Peyer's patch (tissue), 4 donors: Measurements from ENCODE around the gene SUPT4H1. TPM values are rescaled to one million over a fixed set of nuclear protein-coding genes. Genes with fewer than 3 reads are reported as not detected.

Source experiments
- DNase-seq, 3 donors: peaks; one replicate each; pipeline ENCODE4 v3.0.0-alpha.2; 2017 to 2019
- H3K27ac ChIP-seq, 4 donors: fragments of 200-600 bp; sonication (generic); one replicate each; pipeline ENCODE4 v1.5.1; 2016 to 2019
- H3K27me3 ChIP-seq, 2 donors: fragments of 200-600 bp; sonication (generic); one replicate each; pipeline ENCODE4 v1.5.1; 2019
- H3K36me3 ChIP-seq, 3 donors: fragments of 200-600 bp; sonication (generic); one replicate each; pipeline ENCODE4 v1.5.1; 2016 to 2019
- H3K4me1 ChIP-seq, 4 donors: fragments of 200-600 bp; sonication (generic); one replicate each; pipeline ENCODE4 v1.5.1; 2016 to 2019
- H3K4me3 ChIP-seq, 4 donors: fragments of 200-600 bp; sonication (generic); 1 replicate in 3 of 4; 2 replicates in 1 of 4; pipeline ENCODE4 v1.5.1; 2016 to 2019; ENCODE audit warnings: mild to moderate bottlenecking in 1 of 4
- H3K9me3 ChIP-seq, 4 donors: fragments of 200-600 bp; sonication (generic); one replicate each; pipeline ENCODE4 v1.5.1; 2016 to 2019; ENCODE audit warnings: mild to moderate bottlenecking in 1 of 4
- POLR2A ChIP-seq, 2 donors: fragments of 450-650 bp; IDR thresholded peaks; one replicate each; pipeline ENCODE4 v1.5.1; 2017; ENCODE audit warnings: antibody characterized with exemption in 2 of 2, mild to moderate bottlenecking in 2 of 2, moderate library complexity in 2 of 2
- total RNA-seq, 4 donors: library from RNA; depleted of rRNA; stranded (reverse); fragments of >200 nt; gene quantifications; one replicate each; pipeline ENCODE4 v1.1.0, GENCODE V29; 2016
- TF ChIP-seq, protein P1 (sequence below), 6 experiments: fragments of 450-650 bp in 4 of 6; fragments of 200-600 bp in 2 of 6; sonication (generic) in 1 of 6; IDR thresholded peaks; one replicate each; pipeline ENCODE4 v1.5.1; 2017 to 2019; ENCODE audit warnings: antibody characterized with exemption in 6 of 6, mild to moderate bottlenecking in 3 of 6, moderate library complexity in 1 of 6

SUPT4H1 gene
- total RNA-seq, 4 donors from 2014 or later, result 31.9 to 56.1 (median 47.9) TPM

DNA sequence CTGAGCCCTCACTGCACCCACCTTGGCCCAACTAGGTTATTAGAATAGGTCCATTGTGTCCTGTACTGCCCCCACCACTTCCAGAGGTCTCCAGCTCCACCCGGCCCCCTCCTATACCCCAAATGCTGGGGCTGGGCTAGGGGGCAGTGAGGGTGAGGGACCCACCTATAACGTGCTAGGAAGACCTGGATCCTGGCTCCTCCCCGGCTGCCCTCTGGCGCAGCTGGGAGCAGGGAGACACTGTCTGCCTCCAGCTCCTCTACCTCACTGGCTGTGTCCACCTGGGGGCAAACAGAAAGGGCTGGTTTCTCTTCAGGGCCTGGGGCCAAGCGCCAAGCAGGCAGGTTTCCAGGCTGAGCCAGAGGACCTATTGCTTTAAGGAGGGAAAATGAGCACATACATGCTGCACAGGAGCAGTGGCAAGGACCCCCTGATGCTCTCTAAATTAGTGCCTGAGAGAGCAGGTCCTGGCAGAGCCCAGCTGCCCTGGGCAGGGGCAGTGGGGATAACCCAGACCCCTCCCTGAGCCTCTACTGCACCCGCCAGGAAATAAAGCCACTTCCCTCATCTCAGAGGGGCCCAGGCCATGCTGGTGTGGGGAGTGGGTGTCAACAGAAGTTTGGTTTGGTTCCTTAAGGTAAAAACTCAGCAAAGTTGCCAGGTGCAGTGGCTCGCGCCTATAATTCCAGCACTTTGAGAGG, 35.6 kb downstream of the SUPT4H1 start:
- Histone ChIP-seq H3K27ac (no peak overlapping the region), H3K4me3 (no peak overlapping the region), H3K36me3 (no peaks in the 10 kb centered on the region), H3K27me3 (no peaks in the 10 kb centered on the region), H3K9me3 (no peaks in the 10 kb centered on the region), H3K4me1 (peaks cover 0 to 5% (median 0%) of the 10 kb centered on the region in 4 donors)
- peak in 1 of 3 donors; percentile 38 for DNase-seq
- TF ChIP-seq, protein P1, sequence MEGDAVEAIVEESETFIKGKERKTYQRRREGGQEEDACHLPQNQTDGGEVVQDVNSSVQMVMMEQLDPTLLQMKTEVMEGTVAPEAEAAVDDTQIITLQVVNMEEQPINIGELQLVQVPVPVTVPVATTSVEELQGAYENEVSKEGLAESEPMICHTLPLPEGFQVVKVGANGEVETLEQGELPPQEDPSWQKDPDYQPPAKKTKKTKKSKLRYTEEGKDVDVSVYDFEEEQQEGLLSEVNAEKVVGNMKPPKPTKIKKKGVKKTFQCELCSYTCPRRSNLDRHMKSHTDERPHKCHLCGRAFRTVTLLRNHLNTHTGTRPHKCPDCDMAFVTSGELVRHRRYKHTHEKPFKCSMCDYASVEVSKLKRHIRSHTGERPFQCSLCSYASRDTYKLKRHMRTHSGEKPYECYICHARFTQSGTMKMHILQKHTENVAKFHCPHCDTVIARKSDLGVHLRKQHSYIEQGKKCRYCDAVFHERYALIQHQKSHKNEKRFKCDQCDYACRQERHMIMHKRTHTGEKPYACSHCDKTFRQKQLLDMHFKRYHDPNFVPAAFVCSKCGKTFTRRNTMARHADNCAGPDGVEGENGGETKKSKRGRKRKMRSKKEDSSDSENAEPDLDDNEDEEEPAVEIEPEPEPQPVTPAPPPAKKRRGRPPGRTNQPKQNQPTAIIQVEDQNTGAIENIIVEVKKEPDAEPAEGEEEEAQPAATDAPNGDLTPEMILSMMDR (IDR thresholded peaks at IDR 0.05), result no peak

DNA sequence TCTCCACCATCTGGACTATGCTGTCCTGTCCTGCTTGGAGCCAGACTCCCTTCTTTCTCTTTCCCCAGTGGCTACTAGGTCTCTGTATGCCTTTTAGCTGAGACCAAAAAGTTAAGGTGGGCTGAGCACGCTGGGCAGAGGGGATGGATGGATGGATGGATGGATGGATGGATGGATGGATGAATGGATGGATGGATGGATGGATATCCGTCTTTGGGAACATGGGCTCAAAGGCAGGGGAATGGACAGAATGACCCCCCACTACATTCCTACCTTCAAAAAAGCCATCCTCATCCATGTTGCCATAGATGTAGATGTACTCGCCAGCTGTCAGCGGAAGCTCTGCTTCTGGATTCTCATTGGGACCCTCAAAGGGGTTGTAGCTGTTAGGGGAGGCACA, 36.3 kb downstream of the SUPT4H1 start:
- Histone ChIP-seq H3K27ac (no peak overlapping the region), H3K4me3 (no peak overlapping the region), H3K36me3 (no peaks in the 10 kb centered on the region), H3K4me1 (peaks cover 0 to 5% (median 0%) of the 10 kb centered on the region in 4 donors), H3K27me3 (no peaks in the 10 kb centered on the region), H3K9me3 (no peaks in the 10 kb centered on the region)
- TF ChIP-seq, protein P1 (IDR thresholded peaks at IDR 0.05), result no peak
- no peak for TF ChIP-seq POLR2A (IDR thresholded peaks at IDR 0.05)
- no peak for DNase-seq

DNA sequence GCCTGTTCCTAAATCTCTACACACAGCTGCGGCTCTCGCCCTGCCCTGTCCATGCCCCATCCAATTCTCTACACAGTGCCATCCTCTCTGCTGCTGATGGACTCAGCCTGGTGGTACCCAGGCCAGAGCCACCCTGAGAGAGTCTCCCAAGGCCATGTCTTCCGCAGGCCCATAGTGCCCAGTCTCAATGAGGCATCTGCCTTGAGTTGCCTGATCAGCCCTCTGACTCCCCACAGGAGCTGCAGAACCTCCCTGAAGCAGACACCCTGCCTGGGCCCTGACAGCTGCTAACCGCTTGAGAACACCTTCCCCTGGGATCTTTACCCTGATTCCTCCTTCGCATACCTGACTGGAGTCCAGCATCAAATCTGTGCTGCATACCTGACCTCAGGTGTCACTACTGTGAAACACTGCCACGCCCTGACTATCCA, 36.7 kb downstream of the SUPT4H1 start:
- TF ChIP-seq POLR2A (IDR thresholded peaks at IDR 0.05), result no peak
- TF ChIP-seq, protein P1 (IDR thresholded peaks at IDR 0.05), result no peak
- Histone ChIP-seq H3K9me3 (no peaks in the 10 kb centered on the region), H3K4me3 (no peak overlapping the region), H3K27ac (no peak overlapping the region), H3K27me3 (no peaks in the 10 kb centered on the region), H3K4me1 (peaks cover 0 to 5% (median 0%) of the 10 kb centered on the region in 4 donors), H3K36me3 (no peaks in the 10 kb centered on the region)
- DNase-seq, result no peak

DNA sequence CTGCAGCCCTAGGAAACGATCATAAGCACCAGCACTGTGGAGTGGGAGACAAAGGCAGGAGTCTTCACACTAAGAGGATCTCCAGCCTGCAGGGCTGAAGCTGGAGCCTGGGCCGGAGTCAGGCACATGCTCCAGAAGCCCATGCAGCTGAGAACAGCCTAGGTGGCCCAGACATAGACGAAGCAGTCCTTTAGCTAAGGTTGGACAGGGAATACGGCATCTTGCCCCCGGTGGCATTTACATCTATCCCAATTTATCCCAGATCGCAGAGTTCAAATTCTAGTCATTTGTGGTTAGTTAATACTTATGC, 37.3 kb downstream of the SUPT4H1 start:
- no peak for TF ChIP-seq POLR2A (IDR thresholded peaks at IDR 0.05)
- TF ChIP-seq, protein P1 (IDR thresholded peaks at IDR 0.05), result no peak
- Histone ChIP-seq H3K9me3 (no peaks in the 10 kb centered on the region), H3K4me1 (peaks cover 0 to 5% (median 0%) of the 10 kb centered on the region in 4 donors), H3K27ac (no peak overlapping the region), H3K27me3 (no peaks in the 10 kb centered on the region), H3K4me3 (no peak overlapping the region), H3K36me3 (no peaks in the 10 kb centered on the region)
- peak in 1 of 3 donors; percentile 6 for DNase-seq

DNA sequence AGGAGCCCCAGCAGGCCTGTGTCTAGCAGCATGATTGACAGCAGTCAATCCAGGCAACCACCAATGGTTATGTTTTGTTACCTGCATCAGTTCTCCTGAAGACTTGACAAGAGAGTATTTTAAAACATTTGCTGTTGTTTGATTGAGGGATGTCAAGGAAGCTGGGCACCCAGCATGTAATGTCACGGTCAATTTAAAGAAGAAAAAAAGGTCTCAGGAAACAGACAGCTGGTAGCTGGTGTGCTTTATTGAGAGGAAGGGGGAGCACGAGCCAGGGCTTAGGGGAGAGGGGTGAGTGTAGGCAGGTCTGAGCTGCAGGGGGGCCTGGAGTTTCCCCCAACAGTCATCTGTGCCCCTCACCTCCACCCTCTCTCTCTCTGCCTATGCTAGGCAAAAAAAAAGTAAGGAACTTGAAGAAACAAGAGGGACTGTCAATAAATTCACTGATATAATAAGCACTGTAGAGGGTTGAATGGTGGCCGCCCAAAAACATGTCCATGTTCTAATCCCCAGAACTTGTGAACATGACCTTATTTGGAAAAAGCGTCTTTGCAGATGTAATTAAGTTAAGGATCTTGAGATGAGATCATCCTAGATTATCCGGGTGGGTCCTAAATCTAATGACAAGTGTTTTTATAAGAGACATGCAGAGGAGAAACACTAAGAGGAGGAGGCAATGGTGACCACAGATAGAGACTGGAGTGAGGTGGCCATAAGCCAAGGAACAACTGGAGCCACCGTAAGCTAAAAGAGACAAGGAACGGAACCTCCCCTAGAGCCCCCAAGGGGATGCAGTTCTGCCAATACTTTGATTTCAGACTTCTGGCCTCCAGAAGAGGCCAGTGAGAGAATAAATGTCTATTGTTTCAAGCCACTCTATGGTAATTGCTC, 37.9 kb downstream of the SUPT4H1 start:
- no peak overlapping the region for H3K27ac ChIP-seq
- H3K27me3 ChIP-seq, result no peaks in the 10 kb centered on the region
- no peak overlapping the region for H3K4me3 ChIP-seq
- TF ChIP-seq, protein P1 (IDR thresholded peaks at IDR 0.05), result no peak
- no peak for TF ChIP-seq POLR2A (IDR thresholded peaks at IDR 0.05)
- no peaks in the 10 kb centered on the region for H3K36me3 ChIP-seq
- no peaks in the 10 kb centered on the region for H3K9me3 ChIP-seq
- DNase-seq, result no peak
- peaks cover 0 to 5% (median 0%) of the 10 kb centered on the region in 4 donors for H3K4me1 ChIP-seq
